Adrenal gland (tissue), 5 donors: ENCODE measurements around the gene TNRC6C.

ENCODE experiments used
- POLR2A ChIP-seq, 2 donors: fragments of 450-650 bp; IDR thresholded peaks; one replicate each; pipeline ENCODE4 v1.6.1; 2017; ENCODE audit warnings: antibody characterized with exemption in 2 of 2, mild to moderate bottlenecking in 2 of 2, moderate library complexity in 1 of 2
- TF ChIP-seq, protein P1 (sequence below), 6 experiments: fragments of 450-650 bp in 4 of 6; fragments of 200-600 bp in 2 of 6; sonication (generic) in 1 of 6; IDR thresholded peaks; 1 replicate in 5 of 6; 2 replicates in 1 of 6; pipeline versions ENCODE4 v1.5.1 to v1.8.0; 2016 to 2021; ENCODE audit warnings: antibody characterized with exemption in 6 of 6, mild to moderate bottlenecking in 2 of 6, moderate library complexity in 1 of 6
- donor health status: DM: no; HTN: no; CAD: no.

DNA sequence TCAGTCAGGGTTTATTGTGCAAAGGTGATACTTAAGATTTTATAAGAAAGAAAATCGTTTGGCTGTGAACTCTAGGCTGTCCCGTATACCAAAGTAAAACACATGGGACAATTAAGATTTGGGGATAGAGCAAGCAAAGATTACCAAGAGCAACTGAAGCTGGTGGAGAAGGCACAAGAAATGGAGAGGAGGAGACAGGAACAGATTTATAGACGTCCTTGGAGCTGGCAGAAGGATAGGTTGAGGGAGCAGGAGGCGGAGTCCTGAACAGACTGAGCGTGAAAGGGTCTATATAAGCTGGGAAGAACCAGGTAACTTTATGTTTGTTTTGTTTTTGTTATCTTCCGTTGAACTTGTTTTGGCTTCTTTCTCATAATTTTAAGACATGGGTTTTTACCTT lies 3.8 kb downstream of the TNRC6C start:
- TF ChIP-seq, protein P1, sequence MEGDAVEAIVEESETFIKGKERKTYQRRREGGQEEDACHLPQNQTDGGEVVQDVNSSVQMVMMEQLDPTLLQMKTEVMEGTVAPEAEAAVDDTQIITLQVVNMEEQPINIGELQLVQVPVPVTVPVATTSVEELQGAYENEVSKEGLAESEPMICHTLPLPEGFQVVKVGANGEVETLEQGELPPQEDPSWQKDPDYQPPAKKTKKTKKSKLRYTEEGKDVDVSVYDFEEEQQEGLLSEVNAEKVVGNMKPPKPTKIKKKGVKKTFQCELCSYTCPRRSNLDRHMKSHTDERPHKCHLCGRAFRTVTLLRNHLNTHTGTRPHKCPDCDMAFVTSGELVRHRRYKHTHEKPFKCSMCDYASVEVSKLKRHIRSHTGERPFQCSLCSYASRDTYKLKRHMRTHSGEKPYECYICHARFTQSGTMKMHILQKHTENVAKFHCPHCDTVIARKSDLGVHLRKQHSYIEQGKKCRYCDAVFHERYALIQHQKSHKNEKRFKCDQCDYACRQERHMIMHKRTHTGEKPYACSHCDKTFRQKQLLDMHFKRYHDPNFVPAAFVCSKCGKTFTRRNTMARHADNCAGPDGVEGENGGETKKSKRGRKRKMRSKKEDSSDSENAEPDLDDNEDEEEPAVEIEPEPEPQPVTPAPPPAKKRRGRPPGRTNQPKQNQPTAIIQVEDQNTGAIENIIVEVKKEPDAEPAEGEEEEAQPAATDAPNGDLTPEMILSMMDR (IDR thresholded peaks at IDR 0.05): no peak
- no peak for TF ChIP-seq POLR2A (IDR thresholded peaks at IDR 0.05)
